ENCODE measurements around the gene XXYLT1.
"Not testable (repeated sequence)": the region's sequence is repeated elsewhere in the genome, so short reads cannot be mapped to it uniquely, and the experiment has no call there.

XXYLT1 gene

GRCh38 chr3:195059471-195060216 is 211.3 kb downstream of the XXYLT1 start:
- DNase-seq, result no peak

- no peak for DNase-seq
Observed at GRCh38 chr3:195059006-195059350, 212.0 kb downstream of the XXYLT1 start.

DNA sequence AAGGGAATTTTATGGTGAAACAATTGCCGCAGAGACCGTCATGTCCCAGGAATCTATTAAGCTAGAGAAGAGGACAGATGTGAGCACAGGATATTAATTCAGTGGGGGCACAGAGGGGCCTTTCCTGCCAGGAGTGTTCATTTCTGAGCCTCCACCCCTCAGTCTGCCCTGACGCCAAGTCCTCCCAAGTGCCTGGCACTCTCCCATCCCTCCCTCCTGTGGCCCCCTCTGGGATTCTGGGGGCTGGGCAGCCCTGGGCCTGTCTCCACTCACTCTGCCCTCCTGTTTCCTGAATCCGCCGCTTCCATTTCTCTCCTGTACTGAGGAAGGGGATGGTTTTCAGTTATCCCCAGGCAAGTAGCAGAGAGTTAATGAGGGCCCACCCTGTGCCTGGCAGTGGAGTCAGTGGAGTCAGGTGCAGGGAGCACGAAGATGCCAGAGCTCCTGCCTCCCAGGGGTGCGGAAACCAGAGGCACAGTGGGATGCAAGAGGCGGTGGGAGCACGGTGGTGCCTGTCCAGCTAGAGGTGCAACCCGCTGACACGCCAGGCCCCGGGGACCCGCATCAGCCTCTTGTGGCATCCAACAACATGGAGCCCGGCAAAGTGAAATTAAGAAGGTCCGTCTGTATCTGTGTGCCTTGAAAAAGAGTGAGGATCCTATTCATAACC is 212.5 kb downstream of the XXYLT1 start:
- DNase-seq, result no peak

DNA sequence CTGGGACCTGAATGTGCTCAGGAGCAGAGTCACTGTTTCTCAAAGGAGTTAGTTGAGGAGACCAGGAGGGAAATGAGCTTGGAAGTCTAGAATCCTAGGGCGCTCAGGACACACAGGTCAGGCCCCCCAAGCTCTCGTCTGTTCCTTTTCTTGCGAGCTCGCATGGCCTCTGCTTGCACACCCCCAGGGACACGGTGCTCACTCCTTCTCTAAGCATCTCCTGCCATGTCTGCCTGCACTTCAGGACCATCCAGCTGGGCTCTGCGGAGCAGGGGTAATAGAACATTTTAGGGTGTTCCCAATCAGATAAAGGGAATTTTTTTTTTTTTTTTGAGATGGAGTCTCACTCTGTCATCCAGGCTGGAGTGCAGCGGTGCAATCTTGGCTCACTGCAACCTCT is 213.2 kb downstream of the XXYLT1 start:
- no peak for DNase-seq

DNA sequence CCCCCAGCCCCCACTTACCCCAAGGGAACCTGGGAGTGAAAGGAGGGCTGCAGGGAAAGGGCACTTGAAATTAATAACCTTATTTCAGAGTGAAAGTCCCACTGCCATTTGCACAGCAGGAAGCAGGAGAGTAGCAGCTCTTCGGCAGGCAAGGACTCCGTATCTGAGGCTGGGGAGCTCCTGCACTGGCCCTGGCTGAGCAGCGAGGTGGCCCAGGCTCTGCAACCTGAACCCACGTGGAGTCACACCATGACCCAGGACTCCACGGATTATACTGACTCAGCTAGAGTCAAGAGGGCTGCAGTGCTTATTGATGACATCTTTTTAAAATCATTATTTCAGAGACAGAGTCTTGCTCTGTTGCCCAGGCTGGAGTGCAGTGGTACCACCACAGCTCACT is 214.5 kb downstream of the XXYLT1 start:
- DNase-seq, result no peak

- no peak for DNase-seq
Observed at GRCh38 chr3:195054311-195054710, 216.6 kb downstream of the XXYLT1 start.

- DNase-seq, result no peak
Observed at GRCh38 chr3:195052939-195053338, 218.0 kb downstream of the XXYLT1 start.

DNA sequence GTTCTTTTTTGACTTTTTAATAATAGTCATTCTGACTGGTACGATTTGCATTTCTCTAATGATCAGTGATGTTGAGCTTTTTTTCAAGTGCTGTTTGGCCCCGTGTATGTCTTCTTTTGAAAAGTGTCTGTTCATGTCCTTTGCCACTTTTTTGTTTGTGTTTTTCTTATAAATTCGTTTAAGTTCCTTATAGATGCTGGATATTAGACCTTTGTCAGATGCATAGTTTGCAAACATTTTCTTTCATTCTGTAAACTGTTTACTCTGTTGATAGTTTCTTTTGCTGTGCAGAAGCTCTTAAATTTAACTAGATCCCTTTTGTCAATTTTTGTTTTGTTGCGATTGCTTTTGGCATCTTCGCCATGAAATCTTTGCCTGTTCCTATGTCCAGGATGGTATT is 220.7 kb downstream of the XXYLT1 start:
- DNase-seq, result not testable (repeated sequence)

DNA sequence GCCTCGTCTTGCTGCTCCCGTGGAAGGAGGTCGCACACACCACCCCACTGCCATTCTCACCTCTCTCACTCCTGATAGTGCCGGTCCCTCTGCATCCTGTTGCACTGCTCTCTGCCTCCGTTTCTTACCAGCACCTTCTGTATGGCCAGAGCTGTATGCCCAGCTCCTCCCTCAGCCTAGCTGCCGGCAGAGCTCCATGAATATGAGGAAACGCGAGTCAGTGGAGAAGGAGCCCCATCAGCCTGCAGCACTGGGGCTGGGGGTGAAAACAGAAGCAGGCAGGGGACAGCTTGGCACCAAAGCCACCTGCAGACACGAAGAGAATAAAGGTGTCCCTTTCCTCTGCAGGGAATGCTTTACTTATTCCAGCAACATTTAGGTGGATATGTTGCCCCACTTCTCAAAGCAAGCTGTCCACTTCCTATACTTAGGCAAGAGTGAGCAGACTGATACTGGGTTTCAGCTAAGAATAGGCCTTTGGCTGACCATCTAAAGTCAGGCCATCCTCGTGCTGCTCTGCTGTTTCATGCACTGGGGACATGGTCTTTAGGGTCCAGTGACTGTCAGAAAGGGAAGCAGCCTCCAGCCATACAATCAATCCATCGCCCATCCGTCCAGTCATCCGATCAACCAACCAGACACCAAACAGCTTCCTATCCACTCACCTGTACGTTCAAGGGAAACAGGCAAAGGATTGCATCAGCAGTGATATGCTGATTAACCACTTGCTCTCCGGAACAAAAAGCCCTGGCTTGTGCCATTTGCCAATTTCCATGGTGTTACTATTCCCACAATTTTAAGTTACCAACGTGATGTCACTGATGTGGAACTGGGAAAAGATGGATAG is 222.7 kb downstream of the XXYLT1 start:
- no peak for DNase-seq

DNA sequence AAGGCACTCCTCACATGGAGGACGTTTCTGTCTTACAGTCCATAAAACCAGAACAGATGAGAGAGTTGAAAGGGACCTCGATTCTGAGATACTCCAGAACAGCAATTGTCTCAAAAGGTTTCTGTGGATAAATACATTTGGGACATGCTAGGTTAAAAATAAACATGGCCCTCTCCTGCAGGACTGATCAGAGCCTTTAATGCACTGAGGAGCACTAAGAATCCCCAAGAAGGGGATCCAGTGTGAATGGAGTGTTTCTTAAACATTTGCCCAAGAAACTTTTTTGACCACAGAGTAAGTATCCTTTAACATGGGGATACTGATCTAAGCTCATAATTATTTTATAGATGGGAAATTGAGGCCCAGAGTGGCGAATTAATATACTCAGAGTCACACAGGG is 223.4 kb downstream of the XXYLT1 start:
- no peak for DNase-seq

- no peak for DNase-seq
Observed at GRCh38 chr3:195046441-195046840, 224.5 kb downstream of the XXYLT1 start.

DNA sequence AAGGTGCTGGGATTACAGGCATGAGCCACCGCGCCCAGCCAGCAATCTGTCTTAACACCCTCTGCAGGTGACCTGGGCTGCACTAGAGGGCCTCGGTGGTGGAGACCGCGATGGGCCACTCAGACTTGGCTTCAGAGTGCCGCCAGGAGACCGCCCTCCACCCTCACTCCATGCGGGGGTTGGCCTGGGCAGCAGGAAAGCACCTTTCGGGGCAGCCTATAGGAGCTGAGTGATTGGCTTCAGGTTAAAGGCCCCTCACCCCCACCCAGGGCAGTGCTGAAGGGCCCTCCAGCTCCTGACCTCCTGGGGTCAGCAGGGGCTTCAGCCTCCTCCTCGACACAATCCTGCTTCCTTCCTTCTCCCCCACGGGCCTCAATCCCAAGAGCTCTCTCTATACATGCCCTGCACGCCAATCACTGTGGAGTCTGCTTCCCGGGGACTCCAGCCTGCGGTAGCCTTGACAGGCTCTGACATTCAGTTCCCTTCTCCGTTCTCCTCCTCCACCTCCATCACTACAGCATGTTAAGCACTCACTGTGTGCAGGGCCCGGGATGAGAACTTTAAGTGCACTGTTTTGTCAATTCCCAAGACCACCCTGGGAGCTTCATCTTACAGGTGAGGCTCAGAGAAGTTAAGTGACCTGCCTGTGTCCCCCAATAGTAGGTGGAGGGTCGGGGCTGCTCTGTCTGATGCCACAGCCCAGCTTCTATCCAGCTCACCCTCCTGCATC is 225.3 kb downstream of the XXYLT1 start:
- DNase-seq, result no peak

DNA sequence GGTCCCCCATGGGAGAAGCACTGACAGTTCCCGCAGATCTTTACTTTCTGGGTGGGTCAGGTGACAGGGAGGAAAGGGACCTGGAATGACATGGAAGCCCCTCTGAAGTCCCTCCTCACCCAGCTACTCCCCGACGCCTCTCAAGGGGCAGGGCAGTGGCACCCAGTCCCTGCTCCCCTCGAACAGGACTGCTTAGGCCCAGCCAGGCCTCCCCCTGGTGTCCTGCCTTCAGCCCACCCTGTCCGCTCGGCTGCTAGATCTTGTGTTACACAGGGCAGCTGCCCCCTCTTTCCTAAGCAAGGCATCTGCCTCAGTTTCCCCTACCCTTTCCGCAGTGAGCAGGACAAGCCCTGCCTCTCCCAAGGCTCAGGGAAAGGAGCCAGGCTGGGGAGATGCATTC is 226.5 kb downstream of the XXYLT1 start:
- DNase-seq, result no peak

DNA sequence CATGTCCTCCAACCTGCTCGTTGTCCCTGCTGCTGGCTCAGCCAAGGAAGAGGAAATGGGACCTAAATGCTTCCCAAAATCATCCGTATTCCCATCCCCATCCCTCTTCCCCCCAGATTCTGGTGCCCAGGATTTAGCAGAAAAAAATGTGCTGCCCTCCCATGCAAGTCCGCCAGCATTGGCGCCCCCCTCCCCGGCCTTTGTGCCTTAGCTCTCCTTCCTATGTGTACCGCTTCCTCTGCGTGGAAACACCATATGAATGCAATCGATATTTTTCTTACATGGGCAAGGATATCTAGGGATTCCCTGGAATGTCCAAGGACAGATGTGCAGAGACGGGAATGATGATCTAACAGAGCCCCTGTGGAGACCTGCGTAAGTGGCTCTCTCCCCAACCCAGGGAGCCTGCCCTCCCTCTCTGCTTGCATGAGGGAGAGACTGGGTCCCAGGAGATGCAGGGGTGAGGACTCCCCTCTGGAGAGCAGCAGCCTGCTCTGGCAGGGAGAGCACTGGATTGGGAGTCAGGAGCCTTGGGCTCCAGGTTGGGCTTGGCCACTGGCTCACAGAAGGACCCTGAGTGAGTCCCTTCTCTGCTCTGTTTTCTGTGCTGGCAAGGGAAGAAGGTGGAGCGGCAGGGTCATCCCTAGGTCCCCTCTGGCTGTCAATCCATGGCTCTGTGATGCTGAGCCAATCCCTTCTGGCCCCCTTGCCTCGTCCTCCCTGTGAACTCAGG is 227.2 kb downstream of the XXYLT1 start:
- DNase-seq, result no peak

DNA sequence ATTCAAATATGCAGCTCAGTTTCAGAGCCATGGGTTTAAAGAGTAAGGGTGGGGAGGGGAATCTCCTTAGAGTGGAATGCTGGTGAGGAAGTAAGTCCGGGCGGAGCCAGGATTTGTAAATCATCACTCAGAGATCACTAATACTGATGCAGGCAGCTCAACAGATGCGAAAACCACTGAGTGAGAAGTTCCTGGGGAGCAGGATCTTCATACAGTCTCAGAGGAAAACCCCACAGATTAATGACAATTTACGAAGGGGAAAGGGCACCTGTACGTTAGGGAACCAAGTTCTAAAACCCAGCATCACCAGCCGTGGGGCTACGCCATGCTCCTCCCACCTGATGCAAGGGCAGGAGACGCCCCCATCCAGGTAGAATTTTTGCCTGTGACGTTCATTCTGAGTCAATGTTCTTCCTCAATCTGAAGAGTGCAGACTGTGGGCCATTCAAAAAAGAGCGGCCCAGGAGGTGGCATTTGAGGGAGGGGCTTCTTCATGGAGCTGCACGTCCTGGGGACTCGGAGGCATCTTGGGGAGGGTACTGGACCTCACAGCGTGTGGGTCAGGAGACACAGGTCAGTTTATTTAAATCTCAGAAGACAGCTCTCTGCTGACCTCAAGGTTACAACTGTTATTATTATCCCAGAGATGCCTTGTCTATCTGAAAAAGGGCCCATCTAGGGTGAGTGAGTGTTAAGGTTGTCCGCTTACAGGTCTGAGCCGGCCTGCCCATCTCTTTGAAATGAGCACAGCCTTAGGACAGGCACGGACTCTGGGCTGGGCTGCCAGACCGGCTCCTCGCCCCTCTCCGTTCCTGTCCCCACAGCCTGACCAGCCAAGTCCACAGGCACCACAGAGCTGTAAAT is 228.0 kb downstream of the XXYLT1 start:
- DNase-seq, result peak; percentile 39

DNA sequence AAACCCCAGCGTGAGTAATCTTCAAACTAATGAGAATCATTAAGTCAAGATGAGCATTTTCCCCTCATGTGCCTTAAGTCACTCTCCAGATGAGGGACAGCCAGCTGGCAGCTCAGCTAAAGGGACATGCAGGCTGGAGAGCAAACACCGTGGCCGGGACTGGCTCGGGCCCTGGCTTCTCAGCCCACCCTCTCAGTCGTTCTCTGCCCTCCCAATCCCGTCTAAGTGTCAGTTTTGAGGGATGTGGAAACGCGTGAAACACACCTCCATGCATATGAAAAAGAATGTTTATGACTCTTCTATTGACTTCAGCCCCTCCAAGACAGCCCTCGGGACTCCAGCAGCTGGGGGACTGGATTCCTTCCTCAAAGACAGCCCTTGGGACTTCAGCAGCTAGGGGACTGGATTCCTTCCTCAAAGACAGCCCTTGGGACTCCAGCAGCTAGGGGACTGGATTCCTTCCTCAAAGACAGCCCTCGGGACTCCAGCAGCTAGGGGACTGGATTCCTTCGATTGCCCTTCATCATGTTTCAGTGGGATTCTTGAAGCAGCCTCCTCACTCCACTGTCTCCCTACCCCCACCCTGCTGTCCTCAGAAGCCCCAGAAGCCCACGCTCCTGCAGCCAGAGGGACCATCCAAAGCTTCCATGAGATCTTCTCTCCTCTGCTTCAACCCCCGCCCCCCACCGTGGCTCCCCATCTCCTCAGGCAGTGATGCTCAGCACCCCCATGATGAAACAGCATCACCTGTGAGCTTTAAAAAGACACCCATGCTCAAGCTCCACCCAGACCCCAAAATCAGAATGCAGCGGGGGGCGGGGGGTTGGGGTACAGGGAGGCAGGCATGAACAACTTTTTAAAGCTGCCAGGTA is 228.9 kb downstream of the XXYLT1 start:
- no peak for DNase-seq

GRCh38 chr3:195040773-195041520 is 230.0 kb downstream of the XXYLT1 start:
- no peak for DNase-seq

DNA sequence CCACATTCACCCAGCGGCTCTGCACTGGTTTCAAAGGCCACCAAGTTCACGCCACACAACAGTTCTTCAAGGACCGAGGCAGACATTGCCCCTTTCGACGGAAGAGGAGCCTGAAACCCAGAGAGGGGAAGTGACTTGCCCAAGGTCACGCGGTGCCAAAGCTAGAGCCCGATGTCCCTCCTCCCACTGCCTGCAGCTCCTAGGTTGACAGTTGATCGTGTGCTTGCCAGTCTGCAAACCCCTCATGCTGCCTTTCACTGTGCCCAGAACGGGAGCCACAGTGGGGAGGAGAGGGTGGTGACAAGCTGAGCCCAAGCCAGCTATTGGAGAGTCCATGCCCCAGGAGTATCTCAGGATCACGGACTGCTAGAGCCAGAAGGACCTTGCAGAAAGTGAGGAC is 230.9 kb downstream of the XXYLT1 start:
- DNase-seq, result peak; percentile 89

- DNase-seq, result no peak
Observed at GRCh38 chr3:195039180-195039843, 231.6 kb downstream of the XXYLT1 start.
